Neural progenitor cell (in vitro differentiated cells): ENCODE measurements around the gene GPR22.

ENCODE experiments used
- EZH2 ChIP-seq: fragments of 200-600 bp; sonication (generic); IDR thresholded peaks from 2 replicates; pipeline ENCODE4 v1.6.1; 2017; ENCODE audit warnings: antibody characterized with exemption, mild to moderate bottlenecking, moderate library complexity
- TF ChIP-seq, protein P1 (sequence below): fragments of 200-600 bp; sonication (generic); IDR thresholded peaks from 2 replicates; pipeline ENCODE4 v1.5.1; 2017; ENCODE audit warnings: antibody characterized with exemption, mild to moderate bottlenecking

DNA sequence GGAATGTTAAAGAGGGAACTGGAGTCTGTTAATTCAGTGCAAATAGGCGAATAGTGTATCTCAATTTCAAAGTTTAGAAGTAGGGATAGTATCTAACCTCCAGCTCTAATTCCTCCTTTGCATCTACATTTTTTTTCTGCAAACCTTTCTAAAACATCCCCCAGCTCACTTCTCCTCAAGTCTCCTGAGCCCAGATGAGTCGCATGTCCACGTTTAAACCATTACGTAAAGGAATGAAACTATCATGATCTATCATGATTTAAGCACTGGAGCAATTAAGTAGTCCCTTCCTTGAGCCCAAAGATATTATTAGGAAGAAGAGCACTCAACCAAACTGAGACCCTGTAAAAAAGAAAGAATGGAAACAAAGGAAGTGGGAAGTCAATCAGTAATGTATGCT is 29.9 kb downstream of the GPR22 start:
- TF ChIP-seq, protein P1, sequence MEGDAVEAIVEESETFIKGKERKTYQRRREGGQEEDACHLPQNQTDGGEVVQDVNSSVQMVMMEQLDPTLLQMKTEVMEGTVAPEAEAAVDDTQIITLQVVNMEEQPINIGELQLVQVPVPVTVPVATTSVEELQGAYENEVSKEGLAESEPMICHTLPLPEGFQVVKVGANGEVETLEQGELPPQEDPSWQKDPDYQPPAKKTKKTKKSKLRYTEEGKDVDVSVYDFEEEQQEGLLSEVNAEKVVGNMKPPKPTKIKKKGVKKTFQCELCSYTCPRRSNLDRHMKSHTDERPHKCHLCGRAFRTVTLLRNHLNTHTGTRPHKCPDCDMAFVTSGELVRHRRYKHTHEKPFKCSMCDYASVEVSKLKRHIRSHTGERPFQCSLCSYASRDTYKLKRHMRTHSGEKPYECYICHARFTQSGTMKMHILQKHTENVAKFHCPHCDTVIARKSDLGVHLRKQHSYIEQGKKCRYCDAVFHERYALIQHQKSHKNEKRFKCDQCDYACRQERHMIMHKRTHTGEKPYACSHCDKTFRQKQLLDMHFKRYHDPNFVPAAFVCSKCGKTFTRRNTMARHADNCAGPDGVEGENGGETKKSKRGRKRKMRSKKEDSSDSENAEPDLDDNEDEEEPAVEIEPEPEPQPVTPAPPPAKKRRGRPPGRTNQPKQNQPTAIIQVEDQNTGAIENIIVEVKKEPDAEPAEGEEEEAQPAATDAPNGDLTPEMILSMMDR = no peak
- TF ChIP-seq EZH2 = no peak
